ENCODE results near the gene ZNF229.
A peak's percentile ranks its signal among the peaks of the same experiment; 100 is the strongest.
"Not testable (repeated sequence)": the region's sequence is repeated elsewhere in the genome, so short reads cannot be mapped to it uniquely, and the experiment has no call there.

The ZNF229 gene

DNA sequence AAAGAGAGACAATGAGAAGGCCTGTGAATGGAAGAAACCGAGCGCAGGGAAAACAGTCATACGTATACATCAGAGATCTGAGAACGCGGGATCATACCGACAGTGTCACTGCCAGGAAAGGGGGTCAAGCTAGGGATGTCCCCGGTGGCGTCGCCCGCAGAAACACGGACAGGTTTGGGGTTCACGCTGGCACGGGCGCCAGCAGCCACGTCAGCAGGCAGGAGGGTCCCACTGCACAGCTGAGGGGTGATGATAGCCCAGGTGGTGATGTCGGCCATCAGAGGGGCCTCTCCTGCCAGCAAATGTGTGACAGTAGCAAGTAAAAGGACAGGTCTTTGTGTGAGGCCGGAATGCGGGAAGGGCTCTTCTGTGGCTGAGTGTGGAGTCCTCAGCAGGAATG, 3.4 kb upstream of the ZNF229 start:
- TF ChIP-seq, protein P1, sequence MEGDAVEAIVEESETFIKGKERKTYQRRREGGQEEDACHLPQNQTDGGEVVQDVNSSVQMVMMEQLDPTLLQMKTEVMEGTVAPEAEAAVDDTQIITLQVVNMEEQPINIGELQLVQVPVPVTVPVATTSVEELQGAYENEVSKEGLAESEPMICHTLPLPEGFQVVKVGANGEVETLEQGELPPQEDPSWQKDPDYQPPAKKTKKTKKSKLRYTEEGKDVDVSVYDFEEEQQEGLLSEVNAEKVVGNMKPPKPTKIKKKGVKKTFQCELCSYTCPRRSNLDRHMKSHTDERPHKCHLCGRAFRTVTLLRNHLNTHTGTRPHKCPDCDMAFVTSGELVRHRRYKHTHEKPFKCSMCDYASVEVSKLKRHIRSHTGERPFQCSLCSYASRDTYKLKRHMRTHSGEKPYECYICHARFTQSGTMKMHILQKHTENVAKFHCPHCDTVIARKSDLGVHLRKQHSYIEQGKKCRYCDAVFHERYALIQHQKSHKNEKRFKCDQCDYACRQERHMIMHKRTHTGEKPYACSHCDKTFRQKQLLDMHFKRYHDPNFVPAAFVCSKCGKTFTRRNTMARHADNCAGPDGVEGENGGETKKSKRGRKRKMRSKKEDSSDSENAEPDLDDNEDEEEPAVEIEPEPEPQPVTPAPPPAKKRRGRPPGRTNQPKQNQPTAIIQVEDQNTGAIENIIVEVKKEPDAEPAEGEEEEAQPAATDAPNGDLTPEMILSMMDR (conservative IDR thresholded peaks at IDR 0.05; ENCODE audit: control insufficient read depth, insufficient read depth, low read depth, low read length), result no peak
- no peak for DNase-seq (ENCODE audit: low read depth)
- no peak overlapping the region for H3K4me3 ChIP-seq (ENCODE audit: control insufficient read depth, low read depth, low read length)

DNA sequence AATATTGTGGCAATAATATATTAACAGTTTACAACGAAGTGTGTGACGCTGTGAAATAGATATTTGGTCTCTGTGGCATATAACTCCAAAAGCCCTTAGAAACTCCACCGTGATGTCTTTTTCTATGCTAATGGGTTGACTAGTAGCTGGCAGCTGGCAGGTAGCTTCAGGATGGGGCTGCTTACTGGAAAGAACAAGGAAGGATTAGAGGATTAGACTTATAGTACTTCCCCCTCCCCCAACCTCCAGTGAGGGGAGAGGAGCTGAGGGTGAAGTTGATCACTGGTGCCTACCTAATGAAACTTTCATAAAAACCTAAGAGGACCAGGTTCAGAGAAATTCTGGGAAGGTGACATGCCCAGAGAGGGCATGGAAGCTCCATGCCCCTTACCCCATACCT, 9.8 kb downstream of the ZNF229 start:
- TF ChIP-seq, protein P1 (conservative IDR thresholded peaks at IDR 0.05; ENCODE audit: control insufficient read depth, insufficient read depth, low read depth, low read length), result no peak
- no peak for DNase-seq (ENCODE audit: low read depth)
- no peak overlapping the region for H3K4me3 ChIP-seq (ENCODE audit: control insufficient read depth, low read depth, low read length)

DNA sequence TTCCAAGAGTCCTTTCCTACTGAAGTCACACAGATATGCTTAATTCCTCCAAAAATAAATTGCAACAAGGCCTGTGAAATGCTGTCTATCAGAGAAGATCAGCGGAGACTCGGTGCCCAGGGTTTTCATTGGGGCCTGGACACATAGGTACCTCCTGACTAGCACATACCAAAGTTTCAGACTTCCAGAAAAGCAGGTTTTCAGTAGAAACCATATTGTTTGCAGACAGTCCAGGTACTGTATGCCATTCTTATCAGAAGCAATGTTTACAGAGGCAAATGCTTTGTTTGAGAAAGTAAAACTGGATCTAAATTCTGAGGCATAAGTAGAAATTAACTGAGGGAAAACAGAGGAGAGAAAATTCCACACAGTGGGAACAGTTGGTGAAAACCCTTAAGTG, 12.8 kb downstream of the ZNF229 start:
- H3K4me3 ChIP-seq (ENCODE audit: control insufficient read depth, low read depth, low read length), result no peak overlapping the region
- TF ChIP-seq, protein P1 (conservative IDR thresholded peaks at IDR 0.05; ENCODE audit: control insufficient read depth, insufficient read depth, low read depth, low read length), result no peak
- DNase-seq (ENCODE audit: low read depth), result no peak

DNA sequence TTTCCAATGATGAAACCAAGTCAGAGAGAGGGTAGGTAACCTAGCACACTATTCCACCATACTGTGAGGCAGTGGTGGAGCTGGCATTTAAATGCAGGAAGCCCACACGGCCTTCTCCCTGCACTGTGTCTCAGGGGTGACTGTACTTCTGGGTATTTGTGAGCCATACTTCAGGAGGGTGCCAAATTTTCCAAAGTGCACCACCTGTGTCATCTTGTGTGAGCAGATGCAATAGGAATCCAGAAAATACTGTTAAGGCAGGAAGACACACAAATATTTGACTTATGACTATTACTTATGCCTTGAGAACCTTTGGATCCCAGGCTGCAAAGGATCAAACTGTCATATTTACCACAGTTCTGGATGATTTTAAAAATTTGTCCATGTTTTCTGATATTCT, 17.3 kb downstream of the ZNF229 start:
- DNase-seq (ENCODE audit: low read depth), result no peak
- TF ChIP-seq, protein P1 (conservative IDR thresholded peaks at IDR 0.05; ENCODE audit: control insufficient read depth, insufficient read depth, low read depth, low read length), result no peak
- H3K4me3 ChIP-seq (ENCODE audit: control insufficient read depth, low read depth, low read length), result no peak overlapping the region

DNA sequence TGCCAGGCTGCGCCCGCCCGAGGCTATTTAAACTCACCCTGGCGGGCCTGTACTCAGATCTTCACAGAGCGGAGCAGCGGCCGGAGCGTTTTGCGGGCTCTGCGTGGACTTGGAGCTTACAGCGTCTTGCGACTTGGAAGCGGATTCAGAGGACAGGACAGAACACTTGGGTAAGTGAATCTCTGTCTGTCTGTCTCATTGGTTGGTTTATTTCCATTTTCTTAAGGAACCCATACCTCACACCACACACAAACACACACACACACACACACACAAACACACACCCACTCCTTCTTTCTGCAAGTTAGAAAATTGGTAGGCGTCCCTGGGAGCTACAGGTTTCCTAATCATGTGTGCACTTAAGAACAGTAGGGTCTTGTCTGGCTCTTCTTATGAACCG, 32.7 kb downstream of the ZNF229 start:
- H3K4me3 ChIP-seq (ENCODE audit: control insufficient read depth, low read depth, low read length), result not testable (repeated sequence)

DNA sequence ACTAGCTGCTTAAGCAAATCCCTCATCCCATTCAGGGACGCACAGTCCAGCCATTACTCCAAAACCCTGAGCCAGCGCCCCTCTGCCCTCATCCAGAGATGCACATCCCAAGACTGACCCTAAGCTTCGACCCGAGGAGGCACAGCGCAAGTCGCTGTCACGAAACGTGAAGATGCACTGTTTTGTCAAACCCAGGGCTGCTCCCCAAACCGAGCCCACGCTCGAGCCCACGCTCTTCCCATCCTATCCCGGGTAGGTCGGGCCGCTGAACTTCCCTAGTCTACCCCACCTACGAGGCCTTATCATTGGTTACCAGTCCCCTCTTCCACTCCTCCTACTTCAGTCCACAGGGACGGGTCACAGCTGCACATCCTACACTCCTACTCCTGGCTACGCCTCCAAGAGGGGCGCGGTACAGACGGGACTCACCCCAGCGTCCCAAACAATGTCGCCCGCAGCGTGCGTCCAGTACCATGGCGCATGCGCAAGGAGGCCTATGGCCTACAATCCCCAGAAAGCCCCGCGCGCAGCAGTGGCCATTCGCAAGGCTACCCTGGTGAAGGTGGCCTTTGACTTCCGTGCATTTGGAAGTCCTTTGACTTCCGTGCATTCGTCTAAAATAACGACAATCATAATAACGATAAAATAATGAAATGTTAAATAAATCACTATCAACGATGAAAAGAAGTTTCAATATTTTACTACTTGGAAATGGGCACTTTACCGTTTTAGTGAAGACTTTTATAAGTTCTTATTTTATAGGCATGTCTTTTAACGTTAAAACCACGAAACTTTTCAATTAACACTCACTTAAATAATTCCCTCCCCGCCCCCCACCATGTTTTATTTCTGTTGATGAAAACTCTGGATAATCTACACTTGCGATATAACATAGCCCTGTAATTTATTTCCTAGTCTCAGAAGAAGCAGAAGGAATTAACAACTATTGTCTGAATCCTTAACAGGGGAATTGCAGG, 46.8 kb downstream of the ZNF229 start, which contains the start of gene ZNF285:
Gene ZNF285 (minus strand): TSS at position 470 of the 977 bp plus-strand sequence. CDS start 4,395 bp downstream, outside the sequence.
- DNase-seq (ENCODE audit: low read depth), result peak; percentile 98
- TF ChIP-seq, protein P1 (conservative IDR thresholded peaks at IDR 0.05; ENCODE audit: control insufficient read depth, insufficient read depth, low read depth, low read length), result no peak
- H3K4me3 ChIP-seq (ENCODE audit: control insufficient read depth, low read depth, low read length), result peak within 1 kb of the TSS; percentile 64

More for the DNA sequence above, 32.7 kb downstream of the ZNF229 start:
- DNase-seq (ENCODE audit: low read depth), result not testable (repeated sequence)

DNA sequence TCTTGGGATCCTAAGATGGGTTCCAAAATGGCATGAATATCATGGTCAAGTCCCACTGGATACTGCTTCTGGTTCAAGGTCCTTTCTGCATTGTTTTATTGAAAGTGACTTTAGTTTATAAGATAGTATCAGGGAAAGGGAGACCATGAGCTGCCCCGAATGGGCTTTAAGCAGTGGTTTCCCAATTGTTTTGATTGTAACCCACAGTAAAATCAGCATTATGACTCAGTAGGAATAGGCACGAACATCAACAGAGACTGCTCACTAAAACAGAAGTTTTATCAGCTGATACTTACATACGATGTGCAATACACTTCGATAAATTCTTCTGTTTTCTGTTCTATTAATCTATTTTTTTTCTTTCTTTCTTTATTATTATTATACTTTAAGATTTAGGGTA, 59.0 kb downstream of the ZNF229 start:
- not testable (repeated sequence) for DNase-seq (ENCODE audit: low read depth); H3K4me3 ChIP-seq (ENCODE audit: control insufficient read depth, low read depth, low read length)
